ENCODE results near the gene MRPS30.

The MRPS30 gene

GRCh38 chr5:44806608-44807007 lies 2.1 kb upstream of the MRPS30 start:
- no peak for TF ChIP-seq CTCF (conservative IDR thresholded peaks at IDR 0.05; ENCODE audit: low read depth, low read length)

GRCh38 chr5:44807269-44807668 lies 1.5 kb upstream of the MRPS30 start:
- no peak overlapping the region for H2AFZ ChIP-seq (ENCODE audit: low read depth)
- H3K4me2 ChIP-seq: no peak overlapping the region
- no peak for TF ChIP-seq CTCF (conservative IDR thresholded peaks at IDR 0.05; ENCODE audit: low read depth, low read length)
- no peak overlapping the region for H3K9ac ChIP-seq
- no peaks in the 10 kb centered on the region for H4K20me1 ChIP-seq (ENCODE audit: insufficient read depth)
- H3K4me3 ChIP-seq (IDR thresholded peaks at IDR 0.05; ENCODE audit: insufficient read depth, low read depth, low read length): no peak overlapping the region
- H3K36me3 ChIP-seq (ENCODE audit: insufficient read depth): no peaks in the 10 kb centered on the region
- no peak overlapping the region for H3K27ac ChIP-seq
- no peaks in the 10 kb centered on the region for H3K27me3 ChIP-seq (ENCODE audit: insufficient read depth, low read depth)
- peaks cover 22% of the 10 kb centered on the region for H3K4me1 ChIP-seq (ENCODE audit: low read depth, poor library complexity, severe bottlenecking)
- peaks cover 35% of the 10 kb centered on the region for H3K79me2 ChIP-seq (ENCODE audit: insufficient read depth, low read depth)

More at GRCh38 chr5:44806608-44807007, 2.1 kb upstream of the MRPS30 start:
- Histone ChIP-seq H3K4me1 (ENCODE audit: low read depth, poor library complexity, severe bottlenecking) (peaks cover 19% of the 10 kb centered on the region), H2AFZ (ENCODE audit: low read depth) (no peak overlapping the region), H3K4me2 (no peak overlapping the region), H3K27ac (no peak overlapping the region), H3K79me2 (ENCODE audit: insufficient read depth, low read depth) (peaks cover 29% of the 10 kb centered on the region), H3K27me3 (ENCODE audit: insufficient read depth, low read depth) (no peaks in the 10 kb centered on the region), H4K20me1 (ENCODE audit: insufficient read depth) (no peaks in the 10 kb centered on the region), H3K4me3 (IDR thresholded peaks at IDR 0.05; ENCODE audit: insufficient read depth, low read depth, low read length) (no peak overlapping the region), H3K36me3 (ENCODE audit: insufficient read depth) (no peaks in the 10 kb centered on the region), H3K9ac (no peak overlapping the region)

- no peak overlapping the region for H3K4me3 ChIP-seq (IDR thresholded peaks at IDR 0.05; ENCODE audit: insufficient read depth, low read depth, low read length)
- no peaks in the 10 kb centered on the region for H4K20me1 ChIP-seq (ENCODE audit: insufficient read depth)
- peak overlapping the region; percentile 66 for H2AFZ ChIP-seq (ENCODE audit: low read depth)
- H3K27me3 ChIP-seq (ENCODE audit: insufficient read depth, low read depth): no peaks in the 10 kb centered on the region
- H3K79me2 ChIP-seq (ENCODE audit: insufficient read depth, low read depth): peaks cover 44% of the 10 kb centered on the region
- H3K9ac ChIP-seq: peak overlapping the region; percentile 93
- H3K36me3 ChIP-seq (ENCODE audit: insufficient read depth): peaks cover 8% of the 10 kb centered on the region; the same call in 1 of the 2 replicates
- H3K27ac ChIP-seq: peak overlapping the region; percentile 90
- H3K4me2 ChIP-seq: peak overlapping the region; percentile 74
- peaks cover 22% of the 10 kb centered on the region for H3K4me1 ChIP-seq (ENCODE audit: low read depth, poor library complexity, severe bottlenecking)
- TF ChIP-seq CTCF (conservative IDR thresholded peaks at IDR 0.05; ENCODE audit: low read depth, low read length): no peak
These were observed 638 bp downstream of the MRPS30 start for GRCh38 chr5:44809215-44809955.

- TF ChIP-seq CTCF (conservative IDR thresholded peaks at IDR 0.05; ENCODE audit: low read depth, low read length): no peak
- no peak overlapping the region for H3K4me3 ChIP-seq (IDR thresholded peaks at IDR 0.05; ENCODE audit: insufficient read depth, low read depth, low read length)
- H3K36me3 ChIP-seq (ENCODE audit: insufficient read depth): peaks cover 14% of the 10 kb centered on the region; the same call in 1 of the 2 replicates
- peak overlapping the region; percentile 74 for H3K4me2 ChIP-seq
- H3K27me3 ChIP-seq (ENCODE audit: insufficient read depth, low read depth): no peaks in the 10 kb centered on the region
- peak overlapping the region; percentile 66 for H2AFZ ChIP-seq (ENCODE audit: low read depth)
- H3K27ac ChIP-seq: peak overlapping the region; percentile 90
- peaks cover 44% of the 10 kb centered on the region for H3K79me2 ChIP-seq (ENCODE audit: insufficient read depth, low read depth)
- peak overlapping the region; percentile 93; the same call in 1 of the 2 replicates for H3K9ac ChIP-seq
- peaks cover 22% of the 10 kb centered on the region for H3K4me1 ChIP-seq (ENCODE audit: low read depth, poor library complexity, severe bottlenecking)
- H4K20me1 ChIP-seq (ENCODE audit: insufficient read depth): no peaks in the 10 kb centered on the region
These were observed 1.2 kb downstream of the MRPS30 start for GRCh38 chr5:44809956-44810420.
